GM10248 (cell line): ENCODE data around the gene PHB1.
"Not testable (repeated sequence)": the region's sequence is repeated elsewhere in the genome, so short reads cannot be mapped to it uniquely, and the experiment has no call there.

ENCODE experiments used
- CTCF ChIA-PET: fragments of 300-600 bp; sonication (Branson Sonifier 250); formaldehyde crosslinking; extraction: SDS; loops from one replicate; lab custom pipeline; 2021; ENCODE audit warnings: antibody characterized with exemption; lab: Yijun Ruan, JAX
- POLR2A ChIA-PET: fragments of 350-650 bp; sonication (Branson Sonifier 250); formaldehyde crosslinking; extraction: SDS; loops from one replicate; lab custom pipeline; 2020; ENCODE audit warnings: antibody characterized with exemption; lab: Yijun Ruan, JAX
- DNase-seq: peaks from one replicate; pipeline ENCODE4 v3.0.0; 2012; ENCODE audit errors: extremely low spot score
- TF ChIP-seq, protein P1 (sequence below): IDR thresholded peaks from 2 replicates; pipeline ENCODE4 v1.5.1; 2012; ENCODE audit warnings: mild to moderate bottlenecking, low read depth; ENCODE audit errors: extremely low read depth, missing control alignments, control extremely low read depth

PHB1 gene

DNA sequence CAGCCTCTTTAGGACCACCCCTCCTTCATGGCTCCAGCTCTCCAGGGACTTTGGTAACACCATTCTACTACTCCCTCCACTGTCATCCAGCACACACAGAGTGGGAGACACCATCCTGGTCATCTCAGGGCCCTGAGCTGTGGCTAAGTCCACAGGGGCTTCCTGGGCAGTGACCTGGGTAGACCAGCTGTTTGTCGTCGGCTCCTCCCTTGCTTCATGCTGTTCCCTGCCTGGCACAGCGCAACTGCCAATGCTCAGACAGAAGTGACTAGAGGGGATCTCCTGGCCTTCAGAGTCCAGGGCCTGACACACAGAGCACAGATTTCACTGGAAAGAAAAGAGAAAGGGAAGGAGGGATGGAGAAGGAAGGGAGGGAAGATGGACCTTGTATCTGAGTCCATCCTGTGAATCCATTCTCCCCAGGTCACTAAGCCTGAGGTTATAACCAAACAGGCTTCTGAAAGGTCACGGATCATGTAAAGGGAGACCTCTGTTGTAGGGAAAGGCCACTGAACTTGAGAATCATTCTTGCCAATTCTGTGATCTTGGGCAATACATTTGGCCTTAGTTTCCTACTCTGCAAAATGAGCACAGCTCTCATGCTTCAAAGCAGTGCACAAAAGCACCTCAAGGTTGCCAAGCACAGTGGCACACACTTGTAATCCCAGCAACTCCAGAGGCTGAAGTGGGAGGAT, 18.5 kb upstream of the PHB1 start:
- ChIA-PET CTCF (interaction anchor here (1.3 to 6.3 kb wide), 2 partner anchors 113 to 123 kb away, joined by 4 to 73 read pairs; no protein-coding TSS in a partner anchor), POLR2A (interaction anchor here (0.7 kb wide), 1 partner anchor 40 kb away, joined by 6 read pairs; no protein-coding TSS in a partner anchor)
- TF ChIP-seq, protein P1, sequence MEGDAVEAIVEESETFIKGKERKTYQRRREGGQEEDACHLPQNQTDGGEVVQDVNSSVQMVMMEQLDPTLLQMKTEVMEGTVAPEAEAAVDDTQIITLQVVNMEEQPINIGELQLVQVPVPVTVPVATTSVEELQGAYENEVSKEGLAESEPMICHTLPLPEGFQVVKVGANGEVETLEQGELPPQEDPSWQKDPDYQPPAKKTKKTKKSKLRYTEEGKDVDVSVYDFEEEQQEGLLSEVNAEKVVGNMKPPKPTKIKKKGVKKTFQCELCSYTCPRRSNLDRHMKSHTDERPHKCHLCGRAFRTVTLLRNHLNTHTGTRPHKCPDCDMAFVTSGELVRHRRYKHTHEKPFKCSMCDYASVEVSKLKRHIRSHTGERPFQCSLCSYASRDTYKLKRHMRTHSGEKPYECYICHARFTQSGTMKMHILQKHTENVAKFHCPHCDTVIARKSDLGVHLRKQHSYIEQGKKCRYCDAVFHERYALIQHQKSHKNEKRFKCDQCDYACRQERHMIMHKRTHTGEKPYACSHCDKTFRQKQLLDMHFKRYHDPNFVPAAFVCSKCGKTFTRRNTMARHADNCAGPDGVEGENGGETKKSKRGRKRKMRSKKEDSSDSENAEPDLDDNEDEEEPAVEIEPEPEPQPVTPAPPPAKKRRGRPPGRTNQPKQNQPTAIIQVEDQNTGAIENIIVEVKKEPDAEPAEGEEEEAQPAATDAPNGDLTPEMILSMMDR, result no peak
- no peak for DNase-seq

DNA sequence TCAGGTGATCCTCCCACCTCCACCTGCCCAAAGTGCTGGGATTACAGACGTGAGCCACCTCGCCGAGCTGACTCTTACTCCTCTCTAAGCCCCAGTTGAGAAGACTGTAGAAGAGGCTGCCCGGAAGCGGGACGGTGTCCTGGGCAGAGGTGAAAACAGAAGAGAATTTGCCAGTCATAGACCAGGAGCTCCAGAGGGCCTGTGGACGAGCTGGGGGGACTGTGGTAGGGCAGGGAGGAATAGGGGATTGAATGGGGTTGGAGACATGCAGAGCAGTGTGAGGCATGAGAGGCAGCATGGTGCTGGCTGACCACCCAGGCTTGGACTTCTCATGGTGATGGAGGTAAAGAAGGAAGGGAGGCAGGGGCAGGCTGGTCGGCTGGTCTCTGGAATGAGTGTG, 17.1 kb upstream of the PHB1 start:
- ChIA-PET CTCF (interaction anchor here (1.0 to 6.3 kb wide), 3 partner anchors 12 to 125 kb away, joined by 3 to 73 read pairs (median 4); no protein-coding TSS in a partner anchor), POLR2A (no interaction called here)
- TF ChIP-seq, protein P1, result no peak
- DNase-seq, result no peak

DNA sequence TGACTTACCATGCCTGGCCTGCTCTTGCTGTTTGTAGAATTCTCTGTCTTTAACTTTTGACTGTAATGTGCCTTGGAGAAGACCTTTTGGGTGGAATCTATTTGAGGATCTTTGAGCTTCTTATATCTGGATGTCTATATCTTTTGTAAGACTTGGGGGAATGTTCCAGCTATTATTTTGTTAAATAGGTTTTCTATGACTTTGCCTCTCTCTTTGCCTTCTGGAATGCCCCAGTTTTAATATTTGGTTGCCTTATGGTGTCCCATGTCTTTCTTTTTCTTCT, 10.3 kb upstream of the PHB1 start:
- TF ChIP-seq, protein P1, result no peak
- POLR2A ChIA-PET, result no interaction called here
- DNase-seq, result no peak
- CTCF ChIA-PET, result interaction anchor here (0.8 to 2.3 kb wide), 6 partner anchors 9 to 145 kb away, joined by 3 to 12 read pairs (median 4); partner anchors contain the start of gene PHB1

DNA sequence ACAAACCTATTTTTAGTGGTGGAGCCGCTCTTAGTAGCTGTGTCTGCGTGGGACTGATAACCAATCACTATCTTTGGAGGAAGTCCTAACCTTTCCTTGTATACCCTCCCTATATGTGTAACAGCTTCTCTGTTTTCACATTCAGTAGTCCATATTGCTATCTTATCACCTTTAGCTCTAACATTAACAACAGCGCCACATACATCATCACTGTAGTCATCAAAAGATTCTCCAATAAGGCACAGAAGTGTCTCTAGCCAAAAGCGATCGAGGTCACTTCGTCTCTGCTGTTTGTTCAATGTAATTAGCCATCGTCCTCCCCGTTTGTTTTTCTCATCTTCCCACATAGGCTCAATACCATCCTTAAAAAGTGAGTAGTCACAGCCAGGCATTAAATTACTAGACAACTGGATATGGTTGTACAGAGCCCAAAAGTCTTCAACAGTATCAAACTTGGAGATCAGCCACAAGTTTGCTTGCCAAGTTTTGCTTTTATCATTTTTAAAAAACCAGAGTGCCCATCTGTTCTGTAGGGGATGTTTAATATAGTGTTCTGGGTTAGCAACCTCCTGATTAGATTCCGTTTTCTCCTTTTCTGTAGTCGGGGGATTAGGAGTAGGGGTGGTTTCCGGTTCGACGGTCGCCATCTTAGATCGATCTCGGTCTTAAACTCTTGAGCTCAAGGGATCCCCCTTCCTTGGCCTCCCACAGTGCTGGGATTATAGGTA, 9.8 kb upstream of the PHB1 start:
- DNase-seq, result not testable (repeated sequence)
- POLR2A ChIA-PET, result interaction anchor here (0.7 kb wide), 1 partner anchor 507 kb away, joined by 10 read pairs; no protein-coding TSS in a partner anchor
- CTCF ChIA-PET, result interaction anchor here (0.8 to 2.3 kb wide), 5 partner anchors 10 to 146 kb away, joined by 3 to 12 read pairs (median 4); partner anchors contain the start of gene PHB1

DNA sequence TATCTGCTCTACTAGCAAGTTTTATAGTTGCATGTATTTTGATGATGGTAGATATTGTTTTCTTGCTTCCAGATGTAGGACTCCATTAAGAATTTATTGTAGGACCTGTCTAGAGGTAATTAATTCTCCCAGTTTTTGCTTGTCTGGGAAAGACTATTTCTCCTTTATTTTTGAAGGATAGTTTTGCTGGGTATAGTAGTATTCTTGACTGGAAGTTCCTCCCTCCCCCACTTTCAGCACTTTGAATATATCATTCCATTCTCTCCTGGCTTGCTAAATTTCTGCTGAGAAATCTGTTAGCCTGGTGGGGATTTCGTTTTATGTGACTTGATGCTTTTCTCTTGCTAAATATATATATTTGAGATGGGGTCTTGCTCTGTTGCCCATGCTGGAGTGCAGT, 8.0 kb upstream of the PHB1 start:
- TF ChIP-seq, protein P1, result no peak
- no peak for DNase-seq
- ChIA-PET POLR2A (no interaction called here), CTCF (no interaction called here)

DNA sequence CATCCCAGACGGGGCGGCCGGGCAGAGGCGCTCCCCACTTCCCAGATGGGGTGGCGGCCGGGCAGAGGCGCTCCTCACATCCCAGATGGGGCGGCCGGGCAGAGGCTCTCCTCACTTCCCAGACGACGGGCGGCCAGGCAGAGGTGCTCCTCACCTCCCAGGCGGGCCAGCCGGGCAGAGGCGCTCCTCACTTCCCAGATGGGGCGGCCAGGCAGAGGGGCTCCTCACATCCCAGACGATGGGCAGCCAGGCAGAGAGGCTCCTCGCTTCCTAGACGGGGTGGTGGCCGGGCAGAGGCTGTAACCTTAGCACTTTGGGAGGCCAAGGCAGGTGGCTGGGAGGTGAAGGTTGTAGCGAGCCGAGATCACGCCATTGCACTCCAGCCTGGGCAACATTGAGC, 5.1 kb upstream of the PHB1 start:
- POLR2A ChIA-PET, DNase-seq, CTCF ChIA-PET: not testable (repeated sequence)

DNA sequence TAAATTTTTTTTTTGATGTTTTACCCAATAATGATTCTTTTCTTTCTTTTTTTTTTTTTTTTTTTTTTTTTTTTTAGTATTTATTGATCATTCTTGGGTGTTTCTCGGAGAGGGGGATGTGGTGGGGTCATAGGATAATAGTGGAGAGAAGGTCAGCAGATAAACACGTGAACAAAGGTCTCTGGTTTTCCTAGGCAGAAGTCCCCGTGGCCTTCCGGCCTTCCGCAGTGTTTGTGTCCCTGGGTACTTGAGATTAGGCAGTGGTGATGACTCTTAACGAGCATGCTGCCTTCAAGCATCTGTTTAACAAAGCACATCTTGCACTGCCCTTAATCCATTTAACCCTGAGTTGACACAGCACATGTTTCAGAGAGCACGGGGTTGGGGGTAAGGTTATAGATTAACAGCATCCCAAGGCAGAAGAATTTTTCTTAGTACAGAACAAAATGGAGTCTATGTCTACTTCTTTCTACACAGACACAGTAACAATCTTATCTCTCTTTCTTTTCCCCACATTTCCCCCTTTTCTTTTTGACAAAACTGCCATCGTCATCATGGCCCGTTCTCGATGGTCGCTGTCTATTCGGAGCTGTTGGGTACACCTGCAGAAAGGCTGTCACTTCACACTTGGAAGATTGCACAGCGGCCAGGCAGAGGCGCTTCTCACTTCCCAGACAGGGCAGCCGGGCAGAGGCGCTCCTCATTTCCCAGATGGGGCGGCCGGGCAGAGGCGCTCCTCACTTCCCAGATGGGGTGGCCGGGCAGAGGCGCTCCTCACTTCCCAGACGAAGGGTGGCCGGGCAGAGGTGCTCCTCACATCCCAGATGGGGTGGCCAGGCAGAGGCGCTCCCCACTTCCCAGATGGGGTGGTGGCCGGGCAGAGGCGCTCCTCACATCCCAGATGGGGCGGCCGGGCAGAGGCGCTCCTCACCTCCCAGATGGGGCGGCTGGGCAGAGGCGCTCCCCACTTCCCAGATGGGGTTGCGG, 4.4 kb upstream of the PHB1 start:
- DNase-seq, POLR2A ChIA-PET: not testable (repeated sequence)
- CTCF ChIA-PET, result interaction anchor here (1.6 kb wide), 1 partner anchor 137 kb away, joined by 3 read pairs; no protein-coding TSS in a partner anchor
